GM18951 (cell line): Measurements from ENCODE around the gene WIZ.
"Not testable (repeated sequence)": the region's sequence is repeated elsewhere in the genome, so short reads cannot be mapped to it uniquely, and the experiment has no call there.

ENCODE experiments used
- POLR2A ChIP-seq: IDR thresholded peaks from 4 replicates; pipeline ENCODE4 v1.6.1; 2011; ENCODE audit warnings: mild to moderate bottlenecking; ENCODE audit not compliant: insufficient read length, insufficient read depth; ENCODE audit errors: extremely low read depth
- in situ Hi-C: fragments of 300-500 bp; cut with MboI; formaldehyde crosslinking; loops from one replicate; pipeline ENCODE4 v1.12.0; 2022; ENCODE audit warnings: low sequenced_read_pairs, mixed read lengths, inconsistent platforms; ENCODE audit not compliant: unreplicated experiment

WIZ gene

DNA sequence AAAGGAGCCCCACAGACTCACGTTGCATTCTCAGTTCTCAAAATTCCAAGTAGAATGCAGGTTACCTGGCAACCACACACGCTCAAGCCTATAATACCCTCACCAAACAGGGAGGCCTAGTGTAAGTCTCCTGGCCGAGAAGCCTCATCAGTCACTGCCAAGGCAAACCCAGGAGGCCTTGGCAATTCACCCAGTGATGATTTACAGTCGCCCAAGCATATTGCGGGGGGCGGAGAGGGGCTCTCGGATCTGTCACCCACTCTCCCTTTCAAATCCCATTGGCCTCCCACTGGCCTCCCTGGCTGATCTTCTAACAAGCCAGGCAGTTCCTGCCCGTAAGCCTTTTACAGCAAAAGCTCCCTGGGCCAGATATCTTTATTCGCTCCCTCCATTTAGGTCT lies 32.1 kb downstream of the WIZ start:
- in situ Hi-C loops: no loop called here

DNA sequence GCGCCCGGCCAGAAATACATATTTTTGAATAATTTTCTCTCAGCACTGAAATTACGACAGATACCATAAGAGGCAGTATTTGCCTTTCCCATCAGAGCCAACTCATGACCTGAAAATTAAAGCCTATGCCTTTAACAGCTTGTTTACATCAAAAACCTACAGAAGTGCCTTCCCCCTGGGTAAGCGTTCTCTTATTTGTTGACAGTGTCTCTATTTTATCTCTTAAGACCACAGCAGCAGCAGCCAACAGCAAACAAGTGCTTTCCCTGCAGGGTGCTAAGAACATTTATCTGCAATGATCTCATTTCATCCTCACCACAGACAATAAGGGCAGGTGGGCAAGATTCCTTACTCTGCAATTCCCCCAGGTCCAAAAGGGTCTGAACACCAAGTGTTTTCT lies 36.9 kb downstream of the WIZ start:
- TF ChIP-seq POLR2A: no peak
- in situ Hi-C loops: no loop called here

More for the DNA sequence above, 32.1 kb downstream of the WIZ start:
- no peak for TF ChIP-seq POLR2A

DNA sequence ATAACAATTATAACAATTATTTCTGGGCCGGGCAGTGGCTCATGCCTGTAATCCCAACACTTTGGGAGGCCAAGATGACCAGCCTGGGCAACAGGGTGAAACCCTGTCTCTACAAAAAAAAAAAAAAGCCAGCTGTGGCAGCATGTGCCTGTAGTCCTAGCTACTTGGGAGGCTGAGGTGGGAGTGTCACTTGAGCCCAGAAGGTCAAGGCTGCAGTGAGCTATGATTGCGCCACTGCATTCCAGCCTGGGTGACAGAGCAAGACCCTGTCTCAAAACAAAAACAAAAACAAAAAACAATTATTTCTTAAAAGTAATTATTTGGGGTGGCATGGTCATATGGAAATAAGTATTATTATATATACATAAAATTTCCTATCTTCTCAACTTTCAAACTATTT lies 38.4 kb downstream of the WIZ start:
- in situ Hi-C loops: not testable (repeated sequence)

DNA sequence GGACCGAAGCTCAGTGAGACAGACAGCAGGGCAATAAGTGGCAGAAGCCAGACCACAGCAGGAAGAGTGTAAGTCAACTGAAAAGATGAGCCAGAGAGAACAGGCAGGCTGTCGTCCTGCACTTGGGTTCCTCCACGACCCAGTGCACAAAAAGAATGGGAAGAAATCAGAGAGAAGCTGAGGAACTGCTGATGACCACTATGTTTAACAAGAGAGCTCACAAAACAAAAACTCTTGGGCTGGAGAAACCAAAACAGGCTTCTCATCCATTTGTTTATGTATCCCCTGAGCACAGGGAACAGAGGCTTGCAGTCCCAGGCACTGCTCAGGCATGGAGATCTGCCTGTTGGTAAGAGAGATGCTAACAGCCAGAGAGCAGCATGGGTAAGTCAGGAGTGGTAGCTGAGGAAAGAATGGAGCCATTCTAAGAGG lies 45.0 kb downstream of the WIZ start:
- in situ Hi-C loops: no loop called here
- TF ChIP-seq POLR2A: no peak

DNA sequence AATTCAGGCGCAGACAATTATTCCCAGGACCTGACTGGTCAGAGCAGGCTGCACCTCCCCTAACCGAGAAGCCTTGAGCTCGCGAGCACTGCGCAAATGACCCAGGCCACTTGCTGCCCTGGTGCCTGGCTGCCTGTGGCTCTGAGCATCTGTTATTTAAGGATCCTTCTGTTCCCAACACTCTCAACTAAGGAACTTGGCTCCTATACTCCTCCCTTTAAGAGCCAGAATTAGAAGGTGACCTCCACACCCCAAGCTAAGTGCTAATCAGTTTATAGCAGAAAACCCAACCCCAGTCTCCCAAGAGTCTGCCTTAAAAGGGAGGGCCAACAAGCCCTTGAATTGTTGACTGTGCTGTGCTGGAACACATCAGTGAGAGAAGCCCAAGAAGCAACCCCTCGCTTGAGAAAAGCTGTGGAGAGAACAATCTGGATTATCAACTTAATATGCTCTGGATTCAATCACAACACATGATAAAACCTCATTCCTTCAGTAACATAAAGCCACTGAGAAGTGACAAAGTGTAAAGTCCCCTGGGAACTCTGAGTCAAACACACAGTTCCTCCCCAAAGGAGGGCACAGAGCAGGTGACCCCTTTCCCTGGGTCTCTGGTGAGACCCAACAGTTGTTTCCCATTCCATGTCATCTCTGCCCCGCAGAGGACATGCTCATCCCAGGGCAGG lies 45.5 kb downstream of the WIZ start:
- in situ Hi-C loops: no loop called here
- TF ChIP-seq POLR2A: no peak

DNA sequence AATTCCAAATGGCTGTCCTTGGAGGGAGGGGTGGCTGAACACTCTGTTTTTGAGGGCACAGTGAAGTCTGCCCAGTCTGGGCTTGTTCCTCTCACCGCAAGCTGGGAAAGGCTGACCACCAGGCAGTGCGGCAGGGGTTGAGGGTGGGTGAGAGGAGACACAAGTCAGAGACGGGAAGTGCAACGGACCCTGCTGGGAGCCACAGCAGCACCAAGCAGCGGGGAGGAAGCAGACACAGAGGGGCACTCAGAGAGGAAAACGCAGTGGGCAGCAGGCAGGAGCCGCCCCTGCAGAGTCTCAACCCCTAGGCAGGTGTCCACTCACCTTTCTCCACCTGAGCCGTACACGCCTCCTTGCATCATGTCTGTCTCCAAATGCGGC lies 46.6 kb downstream of the WIZ start:
- in situ Hi-C loops: no loop called here
- no peak for TF ChIP-seq POLR2A

DNA sequence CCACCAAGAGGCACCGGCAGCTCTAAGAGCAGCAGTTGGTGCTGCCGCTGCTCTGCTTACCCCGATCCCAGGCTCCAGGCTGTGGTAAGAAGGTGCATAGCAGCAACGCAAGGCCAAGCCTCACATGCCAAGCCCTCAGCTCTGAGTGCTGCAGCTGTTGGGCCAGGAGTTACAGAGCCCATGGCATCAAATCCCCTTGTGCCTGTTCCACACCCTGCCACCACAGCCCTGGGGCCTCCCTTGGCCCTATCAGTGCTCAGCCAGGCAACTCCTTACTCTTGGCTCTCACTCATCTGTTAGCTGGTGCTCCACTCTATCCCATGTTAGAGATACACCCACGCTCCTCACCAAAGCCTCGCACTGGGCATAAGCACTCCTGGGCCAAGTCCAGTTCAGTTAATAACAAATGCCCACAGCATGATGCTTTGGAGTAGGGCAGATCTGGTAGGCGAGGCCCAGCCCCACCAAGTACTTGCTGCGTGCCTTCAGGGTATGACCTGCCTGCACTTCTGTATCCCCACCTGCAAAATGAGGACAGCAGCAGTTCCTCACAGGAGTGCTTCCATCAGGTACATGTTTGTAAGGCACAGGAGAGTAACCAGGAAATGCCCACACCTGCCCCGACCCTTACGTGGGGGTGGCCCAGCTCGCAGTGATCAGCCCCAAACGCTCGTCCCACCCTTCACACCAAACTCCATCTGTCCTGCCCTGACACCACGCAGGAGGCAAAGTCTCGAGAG lies 47.2 kb downstream of the WIZ start:
- in situ Hi-C loops: no loop called here
- no peak for TF ChIP-seq POLR2A

DNA sequence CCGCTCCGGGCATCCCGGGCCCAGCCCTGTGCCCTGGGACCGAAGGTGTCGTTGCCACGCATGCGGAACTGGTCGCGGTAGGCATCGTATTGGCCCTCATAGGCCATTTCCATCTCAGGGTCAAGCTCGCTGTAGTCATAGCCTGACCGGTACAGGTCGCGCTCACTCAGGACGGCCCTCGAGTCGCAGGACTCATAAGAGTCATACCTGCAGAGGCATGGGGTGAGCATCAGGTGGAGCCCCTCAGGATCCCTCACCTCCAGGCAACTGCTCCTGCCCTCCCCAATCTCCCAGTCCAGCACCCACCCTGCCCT lies 48.4 kb downstream of the WIZ start:
- in situ Hi-C loops: no loop called here

DNA sequence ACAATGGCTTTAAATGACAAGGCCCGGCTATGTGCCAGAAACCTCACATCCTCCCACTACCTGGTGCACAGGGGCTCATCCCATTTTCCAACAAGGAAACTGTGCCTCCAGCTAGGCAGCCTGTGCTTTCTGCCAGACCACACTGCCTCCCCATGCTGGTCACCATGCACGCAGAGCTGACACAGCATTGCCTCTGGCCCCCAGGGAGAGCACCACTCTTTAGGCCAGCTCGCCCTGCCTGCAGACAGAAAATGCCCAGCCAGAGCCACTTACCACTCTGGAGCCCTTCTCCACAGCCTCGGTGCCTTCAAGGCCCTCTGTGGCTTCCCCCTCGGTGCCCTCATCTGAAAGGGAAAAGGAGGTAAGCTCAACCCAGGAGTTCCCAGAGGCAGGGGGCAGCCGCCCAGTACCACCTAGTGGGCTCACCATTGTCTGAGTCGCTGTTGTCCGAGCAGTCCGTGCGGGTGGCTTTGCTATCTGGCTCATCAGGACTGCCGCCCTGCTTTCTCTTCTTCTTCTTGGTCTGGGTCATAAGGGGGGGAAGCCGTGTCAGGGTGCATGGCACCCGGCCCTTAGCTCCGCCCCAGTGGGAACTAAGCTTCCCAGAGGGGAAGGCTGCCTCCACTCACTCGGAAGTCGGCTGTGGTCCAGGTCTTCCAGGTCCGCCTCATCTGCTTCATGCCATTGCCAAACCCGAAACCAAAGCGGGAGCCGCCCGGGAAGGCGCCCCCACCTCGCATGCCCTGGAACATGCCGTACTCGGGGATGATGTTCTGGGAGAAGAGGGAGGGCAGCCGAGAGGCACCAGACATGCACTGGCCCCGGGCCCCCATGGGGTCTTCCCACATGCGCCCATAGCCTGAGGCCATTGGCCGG lies 49.0 kb downstream of the WIZ start:
- no peak for TF ChIP-seq POLR2A
- in situ Hi-C loops: no loop called here

More for the DNA sequence above, 48.4 kb downstream of the WIZ start:
- no peak for TF ChIP-seq POLR2A

DNA sequence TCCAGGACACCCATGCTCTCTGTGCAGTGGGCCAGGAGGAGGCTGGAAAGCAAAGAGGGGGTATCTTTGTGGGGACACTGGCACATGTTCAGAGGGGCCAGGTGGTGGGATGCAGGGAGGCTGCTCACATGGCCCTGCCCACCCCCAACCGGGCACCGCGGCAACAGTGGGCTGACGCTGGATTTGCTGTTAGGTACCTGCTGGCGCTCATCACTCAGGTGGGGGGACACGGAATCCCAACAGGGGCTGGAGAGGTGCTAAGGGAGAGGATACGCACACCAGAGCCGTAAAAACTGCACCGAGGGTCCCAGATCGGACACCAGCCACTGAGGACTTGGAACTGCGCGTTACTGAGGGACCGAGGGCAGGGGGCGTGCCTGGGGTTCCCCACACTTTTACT lies 50.1 kb downstream of the WIZ start:
- in situ Hi-C loops: no loop called here
- no peak for TF ChIP-seq POLR2A

DNA sequence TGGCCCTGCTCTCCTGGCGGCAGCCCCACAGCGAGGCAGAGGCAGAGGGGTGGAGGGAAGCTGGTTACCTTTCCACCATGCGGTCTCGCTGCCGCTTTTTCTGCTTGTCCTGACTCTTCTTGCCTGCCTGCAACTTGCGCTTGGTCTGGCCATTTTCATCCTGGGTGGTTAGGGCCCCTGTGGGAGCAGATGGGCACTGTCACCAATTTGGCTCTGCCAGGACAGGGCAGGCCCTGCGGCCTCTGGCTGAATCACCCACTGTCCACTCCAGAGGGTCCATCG lies 50.6 kb downstream of the WIZ start:
- in situ Hi-C loops: no loop called here
- TF ChIP-seq POLR2A: no peak

DNA sequence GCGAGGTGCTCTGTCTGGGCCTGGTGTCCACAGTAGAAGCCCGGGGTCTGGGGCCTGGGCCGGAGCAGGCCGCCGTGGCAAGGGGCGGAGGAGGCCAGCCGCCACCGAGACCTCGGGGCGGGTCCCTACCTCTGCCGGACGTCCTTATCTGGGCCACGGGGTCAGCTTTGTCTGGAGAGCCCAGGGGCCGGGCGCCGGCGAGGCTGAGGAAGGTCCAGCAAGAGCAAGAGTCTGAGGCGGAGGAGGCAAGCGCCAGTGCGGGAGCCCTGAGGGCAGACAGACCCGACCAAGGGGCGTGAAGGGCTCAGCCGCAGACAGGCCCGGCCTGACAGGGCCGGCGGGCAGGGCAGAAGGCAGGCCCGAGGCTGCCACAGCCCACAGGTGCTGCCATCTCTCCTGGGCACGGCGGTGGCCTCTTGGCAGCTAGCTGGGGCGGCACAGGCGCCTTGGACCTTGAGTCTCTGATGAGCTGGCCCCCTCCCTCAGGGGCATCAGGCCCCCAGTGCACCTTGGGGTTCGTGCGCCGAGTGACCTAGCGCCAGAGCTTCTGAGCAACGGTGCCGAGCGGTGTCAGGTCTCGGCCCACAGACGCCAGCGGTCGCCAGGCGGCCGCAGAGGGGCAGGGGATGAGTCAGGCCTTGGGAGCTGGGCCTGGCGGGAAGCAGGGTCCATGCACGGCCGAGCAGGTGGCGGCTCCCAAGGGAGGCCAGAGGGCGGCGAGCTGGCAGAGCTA lies 51.1 kb downstream of the WIZ start:
- in situ Hi-C loops: no loop called here
- TF ChIP-seq POLR2A: no peak

DNA sequence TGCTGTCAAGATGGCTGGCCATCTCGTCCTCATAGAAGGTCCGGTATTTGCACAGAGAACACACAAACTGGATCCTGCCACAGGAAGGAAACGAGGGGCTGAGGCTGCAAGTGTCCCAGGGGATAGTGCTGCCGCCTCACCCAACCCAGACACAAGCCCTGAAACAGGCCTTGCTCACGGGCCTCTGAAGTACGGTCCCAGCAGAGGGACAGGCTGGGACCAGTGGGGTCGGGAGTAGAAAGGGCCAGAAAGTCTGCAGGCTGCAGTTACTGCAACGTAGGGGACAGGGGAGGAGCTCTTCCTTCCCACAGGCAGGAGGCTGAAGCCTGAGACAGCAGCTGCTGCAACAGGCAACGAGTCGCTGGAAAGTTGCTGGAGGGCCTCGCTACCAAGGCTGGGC lies 52.0 kb downstream of the WIZ start:
- no peak for TF ChIP-seq POLR2A
- in situ Hi-C loops: no loop called here
